ENCODE measurements around the gene OR8K1.

OR8K1 gene

GRCh38 chr11:56353991-56354390 lies 8.2 kb downstream of the OR8K1 start, which contains the start of gene OR8J1:
TSS of gene OR8J1 (plus strand) at chr11:56354291. CDS start at chr11:56360247, 5,956 bp downstream.
- DNase-seq (ENCODE audit: extremely low read depth, low read depth): no peak
- TF ChIP-seq CTCF (IDR thresholded peaks at IDR 0.05; ENCODE audit: low read depth, low read length): no peak

- no peak for DNase-seq (ENCODE audit: extremely low read depth, low read depth)
- TF ChIP-seq CTCF (IDR thresholded peaks at IDR 0.05; ENCODE audit: low read depth, low read length): no peak
These were observed 29.5 kb downstream of the OR8K1 start, which contains the start of gene OR8U1 for GRCh38 chr11:56375324-56375723. TSS of gene OR8U1 (plus strand) at chr11:56375624. CDS start at chr11:56375624, 0 bp downstream.

DNA sequence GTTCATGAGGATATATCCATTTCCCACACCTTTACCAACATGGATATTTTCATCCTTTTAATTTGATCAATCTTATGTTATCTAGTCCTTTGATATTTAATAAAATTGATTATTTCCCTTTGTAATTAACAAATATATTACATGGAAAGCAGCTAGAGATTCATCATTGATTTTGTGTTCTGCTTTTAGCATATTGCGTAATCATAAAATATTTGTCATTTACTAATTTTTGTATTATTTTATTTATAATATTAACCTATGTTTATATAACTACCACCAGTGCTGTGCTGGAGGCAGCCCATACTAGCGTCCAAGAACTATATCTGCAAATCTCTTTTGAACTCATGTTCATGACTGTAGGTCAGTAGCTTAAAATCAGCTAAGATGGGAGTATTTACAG lies 34.3 kb downstream of the OR8K1 start:
- DNase-seq (ENCODE audit: extremely low read depth, low read depth): no peak
- TF ChIP-seq CTCF (IDR thresholded peaks at IDR 0.05; ENCODE audit: low read depth, low read length): no peak

GRCh38 chr11:56394381-56394780 lies 48.5 kb downstream of the OR8K1 start:
- no peak for TF ChIP-seq CTCF (IDR thresholded peaks at IDR 0.05; ENCODE audit: low read depth, low read length)
- no peak for DNase-seq (ENCODE audit: extremely low read depth, low read depth)

GRCh38 chr11:56396047-56396446 lies 50.2 kb downstream of the OR8K1 start:
- no peak for DNase-seq (ENCODE audit: extremely low read depth, low read depth)
- TF ChIP-seq CTCF (IDR thresholded peaks at IDR 0.05; ENCODE audit: low read depth, low read length): no peak
